Ovary (tissue), 9 donors: ENCODE results near the gene KPRP. TPM values are rescaled to one million over a fixed set of nuclear protein-coding genes. Genes with fewer than 3 reads are reported as not detected.

Experiments used
- DNase-seq, 5 donors: peaks; one replicate each; pipeline ENCODE4 v3.0.0-alpha.2; 2019 to 2020
- H3K27ac ChIP-seq, 2 donors: fragments of 200-600 bp; one replicate each; pipeline versions ENCODE4 v1.5.1 to v1.8.0; 2019 to 2022
- H3K27me3 ChIP-seq: fragments of 200-600 bp; one replicate; pipeline ENCODE4 v1.8.0; 2022
- H3K36me3 ChIP-seq: fragments of 200-600 bp; sonication (generic); one replicate; pipeline ENCODE4 v1.5.1; 2019
- H3K4me1 ChIP-seq: one replicate; pipeline ENCODE4 v1.8.1; 2013; ENCODE audit warnings: mild to moderate bottlenecking, moderate library complexity; ENCODE audit not compliant: insufficient read depth
- H3K4me3 ChIP-seq: fragments of 200-600 bp; sonication (generic); one replicate; pipeline ENCODE4 v1.5.1; 2017
- H3K9me3 ChIP-seq, 2 donors: fragments of 200-600 bp in 1 of 2; sonication (generic) in 1 of 2; one replicate each; pipeline versions ENCODE4 v1.5.1 to v1.8.1; 2013 to 2019; ENCODE audit warnings: mild to moderate bottlenecking in 1 of 2, moderate library complexity in 1 of 2
- CTCF ChIP-seq, 3 donors: fragments of 450-650 bp in 2 of 3; fragments of 200-600 bp in 1 of 3; IDR thresholded peaks; one replicate each; pipeline versions ENCODE4 v1.5.1 to v1.8.0; 2016 to 2022; ENCODE audit warnings: antibody characterized with exemption in 3 of 3, mild to moderate bottlenecking in 1 of 3
- EP300 ChIP-seq: sonication (generic); formaldehyde crosslinking; IDR thresholded peaks from one replicate; pipeline ENCODE4 v1.6.1; 2017; ENCODE audit warnings: antibody characterized with exemption
- POLR2A ChIP-seq: fragments of 450-650 bp; IDR thresholded peaks from one replicate; pipeline ENCODE4 v1.6.1; 2017; ENCODE audit warnings: antibody characterized with exemption, mild to moderate bottlenecking, moderate library complexity
- WGBS, 3 donors: extraction: QIAGEN DNeasy Blood & Tissue Kit in 1 of 3; methylation state at CpG; one replicate each; pipeline versions ENCODE4 v1.1.5 to v1.1.7; 2013 to 2017; 5-methylcytosine and 5-hydroxymethylcytosine counted together
- intact Hi-C, 4 donors: fragments of 100-400 bp; cut with DNase I; formaldehyde crosslinking; loops; one replicate each; pipeline versions ENCODE4 v1.11.0 to v1.15.1; 2022 to 2023
- polyA plus RNA-seq, 2 donors: library from polyadenylated mRNA; stranded (reverse); fragments of 200-250 nt in 1 of 2; fragments of 350-450 nt in 1 of 2; fragmentation: Illumina TruSeq in 1 of 2; extraction: RNeasy Lipid Tissue Mini Kit (QIAGEN cat#74804) in 1 of 2; gene quantifications; one replicate each; pipeline ENCODE4 v1.2.3, GENCODE V29; 2013 to 2014
- total RNA-seq, 7 donors: library from RNA; depleted of rRNA in 2 of 7; stranded (reverse); fragments of >200 nt in 2 of 7; fragmentation: NEBNext Ultra II Directional in 3 of 7; extraction: Animal tissue kit (Norgen Biotek cat#: 25700) in 3 of 7; gene quantifications; one replicate each; pipeline versions ENCODE4 v1.1.0 to v1.2.4, GENCODE V29; 2016 to 2023
- donor health status: DM: no; HTN: no; CAD: no; lungs with moderate emphysema.
- donor health status: DM: no; HTN: no; CAD: no.
- donor health status: Bipolar disorder and iron deficiency.
- donor health status: DM: yes; HTN: yes; CAD: no.
- donor health status: DM: no; HTN: no; CAD: no.
- donor health status: DM: yes; HTN: yes; CAD: no.

The KPRP gene
- total and polyA plus RNA-seq, 9 donors, result not detected

GRCh38 chr1:152752225-152752624 lies 5.6 kb upstream of the KPRP start:
- intact Hi-C loops, result no loop called here
- no peak for TF ChIP-seq CTCF (IDR thresholded peaks at IDR 0.05)
- TF ChIP-seq POLR2A, result no peak
- no peaks in the 10 kb centered on the region for H3K9me3 ChIP-seq
- 4 to 26% (median 5%) methylated on average over 1 of the region's 1 CpG for WGBS, 3 donors
- DNase-seq, result no peak
- H3K4me1 ChIP-seq, result no peaks in the 10 kb centered on the region
- H3K36me3 ChIP-seq, result no peaks in the 10 kb centered on the region
- no peak overlapping the region for H3K27ac ChIP-seq
- no peaks in the 10 kb centered on the region for H3K27me3 ChIP-seq
- H3K4me3 ChIP-seq, result no peak overlapping the region

GRCh38 chr1:152753586-152753985 lies 4.2 kb upstream of the KPRP start:
- Histone ChIP-seq H3K9me3 (no peaks in the 10 kb centered on the region), H3K27ac (no peak overlapping the region), H3K4me1 (no peaks in the 10 kb centered on the region), H3K27me3 (no peaks in the 10 kb centered on the region), H3K4me3 (no peak overlapping the region), H3K36me3 (no peaks in the 10 kb centered on the region)
- WGBS, 3 donors, result 53 to 75% (median 58%) methylated on average over 1 of the region's 1 CpG
- DNase-seq, result no peak
- TF ChIP-seq POLR2A (no peak), EP300 (no peak), CTCF (IDR thresholded peaks at IDR 0.05) (no peak)
- intact Hi-C loops, result no loop called here

GRCh38 chr1:152756872-152757271 lies 953 bp upstream of the KPRP start:
- Histone ChIP-seq H3K4me1 (no peaks in the 10 kb centered on the region), H3K36me3 (no peaks in the 10 kb centered on the region), H3K27me3 (no peaks in the 10 kb centered on the region), H3K4me3 (no peak overlapping the region), H3K27ac (no peak overlapping the region), H3K9me3 (no peaks in the 10 kb centered on the region)
- no peak for DNase-seq
- WGBS, 3 donors, result 69 to 85% (median 77%) methylated on average over 2 of the region's 2 CpGs
- TF ChIP-seq CTCF (IDR thresholded peaks at IDR 0.05) (no peak), POLR2A (no peak), EP300 (no peak)
- intact Hi-C loops, result loop anchor here in 1 of 4 donors (1.0 kb wide), 1 partner anchor 22 kb away; no protein-coding TSS in a partner anchor

- Histone ChIP-seq H3K4me1 (no peaks in the 10 kb centered on the region), H3K36me3 (no peaks in the 10 kb centered on the region), H3K27me3 (no peaks in the 10 kb centered on the region), H3K9me3 (no peaks in the 10 kb centered on the region), H3K4me3 (no peak overlapping the region), H3K27ac (no peak overlapping the region)
- 73 to 75% (median 74%) methylated on average over 4 of the region's 4 CpGs for WGBS, 3 donors
- intact Hi-C loops, result no loop called here
- TF ChIP-seq CTCF (IDR thresholded peaks at IDR 0.05), result no peak
- TF ChIP-seq POLR2A, result no peak
- TF ChIP-seq EP300, result no peak
- no peak for DNase-seq
Measured at GRCh38 chr1:152758636-152759035, 811 bp downstream of the KPRP start.
